HG03439 (cell line): ENCODE results near the gene ESRRB.

Source experiments
- ATAC-seq: cut with Tn5 transposase; IDR thresholded peaks from one replicate; pipeline ENCODE4 v1.9.1; 2021; ENCODE audit warnings: mild to moderate bottlenecking, moderate library complexity; ENCODE audit not compliant: unreplicated experiment

The ESRRB gene

DNA sequence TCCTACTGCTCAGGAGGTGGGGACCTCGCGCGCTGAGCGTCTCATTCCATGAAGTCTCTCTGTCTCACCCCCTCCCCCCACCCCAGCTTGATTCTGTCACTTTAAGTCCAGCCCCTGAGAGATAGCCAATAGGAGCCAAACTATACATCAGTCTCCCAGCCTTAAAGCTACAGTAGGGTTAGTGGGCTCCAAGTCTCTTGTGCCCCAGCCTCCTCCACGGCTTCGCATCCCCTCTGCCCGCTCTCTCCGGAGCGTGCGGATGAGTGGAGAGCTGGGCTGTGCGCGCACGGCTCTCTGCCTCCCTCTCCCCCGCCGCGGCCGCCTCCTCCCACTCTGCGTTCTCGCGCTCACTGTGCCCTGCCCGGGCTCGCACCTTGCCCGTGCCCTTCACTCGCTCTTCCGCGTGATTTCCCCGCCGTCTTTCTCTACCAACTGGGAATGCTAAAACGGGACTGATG is at the start of gene ESRRB:
ESRRB (plus strand) TSS at position 191 of the 458 bp plus-strand sequence; CDS start at position 456, 265 bp downstream.
- no peak for ATAC-seq

- ATAC-seq = no peak
Observed at GRCh38 chr14:76326918-76327689, 48.8 kb upstream of the ESRRB start.

DNA sequence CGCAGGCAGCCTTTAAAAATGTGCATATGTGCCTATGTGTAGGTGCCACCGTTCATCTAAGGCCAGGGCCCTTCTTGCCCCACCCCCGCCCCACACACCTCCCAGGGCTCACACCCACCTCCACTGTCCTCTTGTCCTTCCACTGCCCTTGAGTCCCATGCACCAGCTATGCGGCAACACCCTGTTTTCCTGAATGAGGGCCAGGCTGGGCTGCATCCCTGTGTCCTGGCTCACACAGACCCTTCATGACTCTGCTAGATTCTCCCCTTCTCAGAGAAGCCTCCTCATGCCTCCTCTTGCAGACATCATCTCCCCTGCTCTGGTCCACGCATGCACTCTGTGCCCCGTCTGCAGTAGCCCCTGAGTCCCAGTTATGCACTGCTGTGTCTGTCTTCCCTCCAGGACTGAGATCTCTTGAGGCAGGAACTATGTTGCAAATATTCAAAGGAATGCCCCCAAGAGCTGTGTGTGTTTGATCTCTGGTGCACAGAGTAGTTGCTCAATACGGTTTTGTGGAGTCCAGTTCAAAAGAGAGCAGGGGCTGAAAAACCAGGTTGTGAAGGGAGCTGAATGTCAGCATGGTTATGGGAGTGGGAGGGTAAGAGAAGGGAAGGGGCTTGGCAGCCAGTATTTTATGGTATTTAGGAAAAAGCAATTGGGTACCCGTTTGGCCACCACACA is 47.3 kb upstream of the ESRRB start:
- no peak for ATAC-seq

- ATAC-seq = no peak
Observed at GRCh38 chr14:76329154-76329928, 46.6 kb upstream of the ESRRB start.

DNA sequence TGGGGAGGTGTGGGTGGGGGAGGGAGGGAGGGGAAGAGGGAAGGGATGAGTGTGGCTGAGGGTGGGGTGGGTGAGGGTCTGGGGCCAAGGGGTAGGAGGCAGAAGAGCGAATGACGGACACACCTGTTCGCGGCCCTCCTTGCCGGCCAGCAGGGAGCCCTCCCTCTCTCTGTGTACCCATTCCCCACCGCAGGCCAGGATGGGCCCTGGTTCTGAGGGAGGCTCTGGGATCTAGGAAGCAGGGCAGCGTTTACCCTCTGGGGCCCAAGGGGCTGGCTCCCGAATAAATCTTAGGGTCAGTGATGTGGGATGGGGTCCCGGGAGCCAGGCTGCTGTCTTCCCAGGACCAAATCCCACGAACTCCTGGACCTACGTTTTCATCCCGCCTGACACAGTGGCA is 46.0 kb upstream of the ESRRB start:
- ATAC-seq = no peak

GRCh38 chr14:76330411-76331327 is 45.3 kb upstream of the ESRRB start:
- ATAC-seq = no peak

GRCh38 chr14:76331328-76332011 is 44.5 kb upstream of the ESRRB start:
- ATAC-seq = no peak

DNA sequence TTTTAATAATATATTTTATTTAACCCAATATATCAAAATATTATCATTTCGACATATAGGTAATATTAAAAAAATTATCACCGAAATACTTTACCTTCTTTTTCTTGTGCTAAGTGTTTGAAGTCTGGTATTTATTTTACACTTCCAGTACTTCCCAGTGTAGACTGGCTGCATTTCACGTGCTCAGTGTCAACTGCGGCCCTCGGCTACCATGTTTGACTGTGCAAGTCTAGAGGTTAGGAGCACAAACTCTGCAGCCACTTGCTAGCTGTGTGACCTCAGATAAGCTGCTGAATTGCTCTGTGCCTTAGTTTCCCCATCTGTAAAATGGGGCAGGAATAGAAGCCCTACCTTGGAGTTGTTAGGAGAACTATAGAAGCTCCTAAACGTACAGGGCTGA is 42.3 kb upstream of the ESRRB start:
- no peak for ATAC-seq

DNA sequence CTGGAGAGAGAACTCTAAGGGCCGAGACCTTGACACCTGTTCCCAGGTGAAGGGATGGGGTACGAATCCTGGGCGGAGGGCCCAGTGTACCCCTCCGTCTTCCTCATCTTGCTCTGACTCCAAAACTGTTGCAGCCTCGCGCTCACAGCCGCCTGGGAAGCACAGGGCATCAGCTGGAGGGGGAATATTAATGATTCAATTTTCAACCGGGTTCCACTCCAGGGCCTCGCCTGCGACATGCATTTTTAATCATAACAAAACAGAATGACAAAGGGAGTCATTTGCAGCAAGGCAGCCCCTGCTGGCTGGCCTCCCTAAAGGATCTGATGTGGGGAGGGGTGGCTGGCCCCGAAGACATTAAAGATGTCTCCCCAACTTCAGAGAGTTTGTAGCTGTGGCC is 41.6 kb upstream of the ESRRB start:
- no peak for ATAC-seq

- no peak for ATAC-seq
Observed at GRCh38 chr14:76336876-76337275, 39.1 kb upstream of the ESRRB start.

DNA sequence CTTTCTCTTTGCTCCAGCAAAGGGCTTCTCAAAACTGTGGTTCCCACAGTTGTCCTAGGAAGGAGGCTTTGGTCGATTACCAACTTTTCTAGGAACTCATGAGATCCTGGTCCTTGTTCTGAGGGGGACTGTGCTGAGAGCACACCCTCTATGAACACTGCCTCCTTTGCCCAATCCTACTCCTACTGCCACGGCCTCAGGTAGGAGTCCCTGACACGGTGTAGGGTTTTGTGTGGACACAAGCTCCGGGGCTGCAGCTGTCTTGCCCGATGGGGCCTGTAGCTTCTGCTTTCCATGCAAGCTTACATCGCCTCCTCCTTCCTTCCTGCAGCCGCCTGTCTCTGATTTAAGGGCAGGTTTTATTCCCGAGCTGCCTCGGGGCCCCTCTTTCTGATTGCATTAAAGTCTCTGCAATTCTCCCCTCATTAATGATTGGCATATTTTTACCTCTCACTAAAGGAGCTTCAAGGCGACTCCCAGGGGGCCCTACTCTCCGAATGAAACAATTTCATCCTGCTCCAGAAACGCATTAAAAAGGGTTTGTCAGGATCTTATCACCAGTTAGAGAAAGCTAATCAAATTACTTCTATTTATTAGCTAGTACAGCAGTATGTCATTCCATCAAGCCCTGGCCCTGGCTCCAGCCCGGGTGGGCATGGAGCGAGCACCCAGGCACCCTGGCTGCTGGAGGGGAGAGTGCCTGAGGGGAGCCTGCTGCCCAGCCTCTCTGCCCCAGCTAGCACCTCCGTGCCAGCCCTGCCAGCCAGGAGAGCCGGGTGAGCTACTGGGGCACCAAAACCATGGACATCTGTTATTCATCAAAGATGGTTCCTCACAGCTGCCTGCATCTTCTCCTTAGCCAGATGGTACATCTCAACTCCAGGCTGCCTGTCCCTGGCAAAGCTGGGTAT is 38.0 kb upstream of the ESRRB start:
- ATAC-seq = no peak

- ATAC-seq = no peak
Observed at GRCh38 chr14:76339728-76340615, 36.0 kb upstream of the ESRRB start.

- no peak for ATAC-seq
Observed at GRCh38 chr14:76343386-76343785, 32.6 kb upstream of the ESRRB start.

- no peak for ATAC-seq
Observed at GRCh38 chr14:76346391-76347160, 29.4 kb upstream of the ESRRB start.

GRCh38 chr14:76348898-76349297 is 27.0 kb upstream of the ESRRB start:
- no peak for ATAC-seq

- ATAC-seq = no peak
Observed at GRCh38 chr14:76349993-76350392, 25.9 kb upstream of the ESRRB start.

- no peak for ATAC-seq
Observed at GRCh38 chr14:76350671-76351070, 25.3 kb upstream of the ESRRB start.
